ENCODE data around the gene ARHGAP4.

- TF ChIP-seq CTCF (IDR thresholded peaks at IDR 0.05; ENCODE audit: poor library complexity) (no peak), EZH2 (IDR thresholded peaks at IDR 0.05; ENCODE audit: borderline replicate concordance) (no peak), EZH2phosphoT487 (IDR thresholded peaks at IDR 0.05; ENCODE audit: low read depth, severe bottlenecking, unreplicated experiment) (no peak)
Measured at GRCh38 chrX:153883163-153883843, 42.8 kb downstream of the ARHGAP4 start.
